Subcutaneous adipose tissue (tissue), 4 donors: Measurements from ENCODE around the gene GIGYF2. TPM values are rescaled to one million over a fixed set of nuclear protein-coding genes. Genes with fewer than 3 reads are reported as not detected.

Source experiments
- CTCF ChIP-seq: fragments of 450-650 bp; IDR thresholded peaks from one replicate; pipeline ENCODE4 v1.5.1; 2016; ENCODE audit warnings: low read depth, mild to moderate bottlenecking, control low read depth, antibody characterized with exemption, moderate library complexity
- total RNA-seq, 4 donors: library from RNA; depleted of rRNA; stranded (reverse); fragments of >200 nt; gene quantifications; one replicate each; pipeline ENCODE4 v1.1.0, GENCODE V29; 2016

The GIGYF2 gene
- total RNA-seq, 4 donors from 2014 or later, result 73.8 to 90.4 (median 82.6) TPM

- TF ChIP-seq CTCF, result no peak
These were observed 139.8 kb downstream of the GIGYF2 start for GRCh38 chr2:232836934-232837333.

GRCh38 chr2:232838406-232838874, 141.3 kb downstream of the GIGYF2 start:
- no peak for TF ChIP-seq CTCF

GRCh38 chr2:232839411-232840079, 142.4 kb downstream of the GIGYF2 start:
- no peak for TF ChIP-seq CTCF

GRCh38 chr2:232842689-232843088, 145.6 kb downstream of the GIGYF2 start:
- TF ChIP-seq CTCF, result no peak

GRCh38 chr2:232843834-232844233, 146.7 kb downstream of the GIGYF2 start:
- no peak for TF ChIP-seq CTCF

GRCh38 chr2:232846055-232846454, 148.9 kb downstream of the GIGYF2 start:
- TF ChIP-seq CTCF, result no peak

GRCh38 chr2:232850039-232850438, 152.9 kb downstream of the GIGYF2 start:
- TF ChIP-seq CTCF, result no peak
